HEK293 (cell line): ENCODE results near the gene TRAF7.

Experiments
- CTCF ChIA-PET: fragments of 350-600 bp; formaldehyde crosslinking; extraction: SDS; loops from one replicate; lab custom pipeline; 2021; ENCODE audit warnings: antibody characterized with exemption; lab: Yijun Ruan, JAX
- POLR2A ChIA-PET: fragments of 300-600 bp; formaldehyde crosslinking; extraction: SDS; loops from one replicate; lab custom pipeline; 2020; ENCODE audit warnings: antibody characterized with exemption, inconsistent platforms; lab: Yijun Ruan, JAX
- H3K27ac ChIP-seq: fragments of 200-500 bp; sonication (Bioruptor generic); 2 replicates; pipeline ENCODE4 v1.5.1; 2014; ENCODE audit warnings: low read depth, low read length, control low read depth, inconsistent platforms; ENCODE audit errors: extremely low read depth
- H3K36me3 ChIP-seq, 2 experiments: fragments of 200-500 bp in 1 of 2; sonication (Bioruptor generic) in 1 of 2; 1 replicate in 1 of 2; 2 replicates in 1 of 2; pipeline ENCODE4 v1.5.1; 2014 to 2017; ENCODE audit warnings: inconsistent platforms in 2 of 2, low read length in 2 of 2; ENCODE audit not compliant: control insufficient read depth in 2 of 2, insufficient read depth in 1 of 2
- H3K4me1 ChIP-seq: fragments of 200-500 bp; sonication (Bioruptor generic); 2 replicates; pipeline ENCODE4 v1.5.1; 2014; ENCODE audit warnings: mild to moderate bottlenecking, low read length, inconsistent platforms; ENCODE audit not compliant: control insufficient read depth, insufficient read depth
- H3K4me3 ChIP-seq: 2 replicates; pipeline ENCODE4 v1.5.1; 2011; ENCODE audit warnings: low read depth, mild to moderate bottlenecking, control low read depth, low read length, moderate library complexity
- H3K9me3 ChIP-seq: fragments of 200-500 bp; sonication (Bioruptor generic); 2 replicates; pipeline ENCODE4 v1.5.1; 2014; ENCODE audit warnings: low read depth, low read length, inconsistent platforms; ENCODE audit not compliant: control insufficient read depth, insufficient read depth
- BCL11B ChIP-seq: fragments of 450-650 bp; formaldehyde crosslinking; IDR thresholded peaks from 2 replicates; pipeline ENCODE4 v1.5.1; 2016; ENCODE audit warnings: low read depth, missing biosample characterization, missing genetic modification characterization
- EGR2 ChIP-seq: fragments of 450-650 bp; formaldehyde crosslinking; IDR thresholded peaks from 2 replicates; pipeline ENCODE4 v1.5.1; 2016; ENCODE audit warnings: low read depth, missing biosample characterization, missing genetic modification characterization
- ELK4 ChIP-seq: IDR thresholded peaks from 2 replicates; pipeline ENCODE4 v1.6.1; 2011; ENCODE audit warnings: mild to moderate bottlenecking, low read depth, low read length, borderline replicate concordance
- FEZF1 ChIP-seq: fragments of 450-650 bp; formaldehyde crosslinking; IDR thresholded peaks from 2 replicates; pipeline ENCODE4 v1.5.1; 2016; ENCODE audit warnings: missing biosample characterization, missing genetic modification characterization
- HIC1 ChIP-seq: fragments of 450-650 bp; formaldehyde crosslinking; IDR thresholded peaks from 2 replicates; pipeline ENCODE4 v1.5.1; 2016; ENCODE audit warnings: missing biosample characterization, missing genetic modification characterization
- HOXC10 ChIP-seq: sonication (generic); formaldehyde crosslinking; IDR thresholded peaks from 2 replicates; pipeline ENCODE4 v1.8.1; 2023; ENCODE audit warnings: mild to moderate bottlenecking, missing genetic modification reagents
- IKZF3 ChIP-seq: fragments of 450-650 bp; IDR thresholded peaks from 2 replicates; pipeline ENCODE4 v1.5.0; 2018; ENCODE audit warnings: missing biosample characterization, mild to moderate bottlenecking, missing genetic modification characterization, moderate library complexity
- KLF7 ChIP-seq: fragments of 450-650 bp; formaldehyde crosslinking; IDR thresholded peaks from 2 replicates; pipeline ENCODE4 v1.5.1; 2016; ENCODE audit warnings: missing biosample characterization, missing genetic modification characterization, borderline replicate concordance
- SCRT2 ChIP-seq: fragments of 450-650 bp; formaldehyde crosslinking; IDR thresholded peaks from 2 replicates; pipeline ENCODE4 v1.5.1; 2016; ENCODE audit warnings: missing biosample characterization, missing genetic modification characterization
- TCF7L2 ChIP-seq: IDR thresholded peaks from 2 replicates; pipeline ENCODE4 v1.6.1; 2011; ENCODE audit warnings: low read depth, mild to moderate bottlenecking, inconsistent platforms, low read length, moderate library complexity, borderline replicate concordance
- ZBTB21 ChIP-seq: fragments of 450-650 bp; formaldehyde crosslinking; IDR thresholded peaks from 2 replicates; pipeline ENCODE4 v1.5.1; 2017; ENCODE audit warnings: missing biosample characterization, missing genetic modification characterization
- ZEB2 ChIP-seq: fragments of 450-650 bp; formaldehyde crosslinking; IDR thresholded peaks from 2 replicates; pipeline ENCODE4 v1.5.1; 2016; ENCODE audit warnings: missing biosample characterization, missing genetic modification characterization
- ZFHX2 ChIP-seq: fragments of 450-650 bp; formaldehyde crosslinking; conservative IDR thresholded peaks from 2 replicates; pipeline ENCODE4 v1.5.1; 2016; ENCODE audit warnings: missing biosample characterization, missing genetic modification characterization
- ZNF133 ChIP-seq: fragments of 450-650 bp; formaldehyde crosslinking; IDR thresholded peaks from 2 replicates; pipeline ENCODE4 v1.5.1; 2016; ENCODE audit warnings: missing biosample characterization, missing genetic modification characterization
- ZNF510 ChIP-seq: fragments of 450-650 bp; formaldehyde crosslinking; IDR thresholded peaks from 2 replicates; pipeline ENCODE4 v1.5.1; 2018; ENCODE audit warnings: mild to moderate bottlenecking, missing genetic modification characterization, missing biosample characterization; ENCODE audit not compliant: insufficient replicate concordance
- ZNF600 ChIP-seq: fragments of 450-650 bp; formaldehyde crosslinking; IDR thresholded peaks from 2 replicates; pipeline ENCODE4 v1.5.1; 2016; ENCODE audit warnings: missing biosample characterization, missing genetic modification characterization
- ZNF621 ChIP-seq: fragments of 450-650 bp; formaldehyde crosslinking; IDR thresholded peaks from 2 replicates; pipeline ENCODE4 v1.5.1; 2017; ENCODE audit warnings: missing biosample characterization, missing genetic modification characterization
- ZNF670 ChIP-seq: fragments of 450-650 bp; formaldehyde crosslinking; IDR thresholded peaks from 2 replicates; pipeline ENCODE4 v1.5.1; 2016; ENCODE audit warnings: missing biosample characterization, missing genetic modification characterization, low read depth
- ZNF777 ChIP-seq: fragments of 450-650 bp; formaldehyde crosslinking; IDR thresholded peaks from 2 replicates; pipeline ENCODE4 v1.5.1; 2017; ENCODE audit warnings: missing biosample characterization, missing genetic modification characterization, borderline replicate concordance
- ZNF843 ChIP-seq: fragments of 450-650 bp; formaldehyde crosslinking; IDR thresholded peaks from 2 replicates; pipeline ENCODE4 v1.5.1; 2016; ENCODE audit warnings: missing biosample characterization, missing genetic modification characterization
- TF ChIP-seq, protein P1 (sequence below): fragments of 450-650 bp; formaldehyde crosslinking; IDR thresholded peaks from 2 replicates; pipeline ENCODE4 v1.5.1; 2016; ENCODE audit warnings: missing biosample characterization, missing genetic modification characterization
- TF ChIP-seq, protein P2 (sequence below): sonication (generic); formaldehyde crosslinking; IDR thresholded peaks from 2 replicates; pipeline ENCODE4 v1.8.1; 2022; ENCODE audit warnings: mild to moderate bottlenecking, moderate library complexity, missing genetic modification reagents
- TF ChIP-seq, protein P3 (sequence below): fragments of 450-650 bp; formaldehyde crosslinking; IDR thresholded peaks from 2 replicates; pipeline ENCODE4 v1.5.1; 2016; ENCODE audit warnings: missing biosample characterization, missing genetic modification characterization
- TF ChIP-seq, protein P4 (sequence below): fragments of 450-650 bp; formaldehyde crosslinking; IDR thresholded peaks from 2 replicates; pipeline ENCODE4 v1.5.1; 2016; ENCODE audit warnings: missing biosample characterization, missing genetic modification characterization, low read depth

Gene TRAF7

DNA sequence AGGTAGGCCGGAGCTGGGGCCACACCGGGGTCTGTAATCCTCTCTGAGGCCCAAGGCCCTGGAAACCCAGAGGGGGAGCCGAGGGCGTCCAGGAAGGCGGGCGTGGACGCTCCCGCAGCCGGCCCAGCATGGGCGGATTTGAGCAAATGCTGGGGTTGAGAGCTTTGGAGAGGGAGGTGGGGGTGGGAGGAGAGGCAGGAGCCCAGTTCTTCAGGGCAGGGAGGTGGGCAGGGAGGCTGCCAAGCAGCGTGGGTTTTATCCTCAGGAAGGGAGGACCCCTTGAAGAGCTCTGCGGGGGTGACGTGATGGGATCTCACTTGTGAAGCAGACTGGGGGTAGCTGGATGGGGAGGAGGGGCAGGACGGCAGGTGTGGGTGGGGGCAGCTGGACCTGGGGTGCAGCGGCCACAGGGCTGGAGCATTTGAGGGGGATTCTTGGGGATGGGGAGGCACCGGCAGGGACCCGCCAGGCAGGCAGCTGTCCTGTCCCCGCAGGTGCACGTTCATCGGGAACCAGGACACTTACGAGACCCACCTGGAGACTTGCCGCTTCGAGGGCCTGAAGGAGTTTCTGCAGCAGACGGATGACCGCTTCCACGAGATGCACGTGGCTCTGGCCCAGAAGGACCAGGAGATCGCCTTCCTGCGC is 17.2 kb downstream of the TRAF7 start:
- Histone ChIP-seq H3K27ac (no peak overlapping the region), H3K36me3 (peaks cover 0 to 63% of the 10 kb centered on the region in 2 experiments; a peak in 2 of 3 replicates), H3K4me3 (no peak overlapping the region), H3K4me1 (no peaks in the 10 kb centered on the region), H3K9me3 (no peaks in the 10 kb centered on the region)
- peak; percentile 90 for TF ChIP-seq EGR2 (tag by site-specific recombination)
- TF ChIP-seq IKZF3 (tag by site-specific recombination), result no peak
- TF ChIP-seq ZEB2 (tag by site-specific recombination), result no peak
- no peak for TF ChIP-seq ZNF843 (tag by site-specific recombination)
- TF ChIP-seq, protein P1, sequence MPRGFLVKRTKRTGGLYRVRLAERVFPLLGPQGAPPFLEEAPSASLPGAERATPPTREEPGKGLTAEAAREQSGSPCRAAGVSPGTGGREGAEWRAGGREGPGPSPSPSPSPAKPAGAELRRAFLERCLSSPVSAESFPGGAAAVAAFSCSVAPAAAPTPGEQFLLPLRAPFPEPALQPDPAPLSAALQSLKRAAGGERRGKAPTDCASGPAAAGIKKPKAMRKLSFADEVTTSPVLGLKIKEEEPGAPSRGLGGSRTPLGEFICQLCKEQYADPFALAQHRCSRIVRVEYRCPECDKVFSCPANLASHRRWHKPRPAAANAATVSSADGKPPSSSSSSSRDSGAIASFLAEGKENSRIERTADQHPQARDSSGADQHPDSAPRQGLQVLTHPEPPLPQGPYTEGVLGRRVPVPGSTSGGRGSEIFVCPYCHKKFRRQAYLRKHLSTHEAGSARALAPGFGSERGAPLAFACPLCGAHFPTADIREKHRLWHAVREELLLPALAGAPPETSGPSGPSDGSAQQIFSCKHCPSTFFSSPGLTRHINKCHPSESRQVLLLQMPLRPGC (tag by site-specific recombination), result no peak
- peak; percentile 86 for TF ChIP-seq ZFHX2 (tag by site-specific recombination)
- TF ChIP-seq, protein P2, sequence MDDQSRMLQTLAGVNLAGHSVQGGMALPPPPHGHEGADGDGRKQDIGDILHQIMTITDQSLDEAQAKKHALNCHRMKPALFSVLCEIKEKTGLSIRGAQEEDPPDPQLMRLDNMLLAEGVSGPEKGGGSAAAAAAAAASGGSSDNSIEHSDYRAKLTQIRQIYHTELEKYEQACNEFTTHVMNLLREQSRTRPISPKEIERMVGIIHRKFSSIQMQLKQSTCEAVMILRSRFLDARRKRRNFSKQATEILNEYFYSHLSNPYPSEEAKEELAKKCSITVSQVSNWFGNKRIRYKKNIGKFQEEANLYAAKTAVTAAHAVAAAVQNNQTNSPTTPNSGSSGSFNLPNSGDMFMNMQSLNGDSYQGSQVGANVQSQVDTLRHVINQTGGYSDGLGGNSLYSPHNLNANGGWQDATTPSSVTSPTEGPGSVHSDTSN (CRISPR knock-in tag), result no peak
- no peak for TF ChIP-seq ZNF621 (tag by site-specific recombination)
- TF ChIP-seq ELK4, result no peak
- TF ChIP-seq ZNF510 (tag by site-specific recombination), result no peak
- no peak for TF ChIP-seq TCF7L2
- 0 out of 2 replicates have a peak, but pooled peaks have one; percentile 12 for TF ChIP-seq HIC1 (tag by site-specific recombination)
- POLR2A ChIA-PET, result interaction anchor here (0.6 to 3.2 kb wide), 6 partner anchors 11 to 277 kb away, joined by 3 to 18 read pairs (median 4); partner anchors contain the start of genes PGP and TRAF7
- CTCF ChIA-PET, result no interaction called here

- Histone ChIP-seq H3K27ac (no peak overlapping the region), H3K36me3 (peaks cover 0 to 62% of the 10 kb centered on the region in 2 experiments; a peak in 2 of 3 replicates), H3K4me3 (no peak overlapping the region), H3K4me1 (no peaks in the 10 kb centered on the region), H3K9me3 (no peaks in the 10 kb centered on the region)
- CTCF ChIA-PET, result no interaction called here
- POLR2A ChIA-PET, result interaction anchor here (0.6 to 3.2 kb wide), 5 partner anchors 11 to 240 kb away, joined by 3 to 18 read pairs (median 5); partner anchors contain the start of genes PGP and TRAF7
- no peak for TF ChIP-seq ZNF600
- no peak for TF ChIP-seq BCL11B
- TF ChIP-seq KLF7, result no peak
- no peak for TF ChIP-seq ZNF670 (tag by site-specific recombination)
- TF ChIP-seq HOXC10 (CRISPR knock-in tag), result no peak
- no peak for TF ChIP-seq ZNF777 (tag by site-specific recombination)
- TF ChIP-seq SCRT2, result no peak
- TF ChIP-seq, protein P3, sequence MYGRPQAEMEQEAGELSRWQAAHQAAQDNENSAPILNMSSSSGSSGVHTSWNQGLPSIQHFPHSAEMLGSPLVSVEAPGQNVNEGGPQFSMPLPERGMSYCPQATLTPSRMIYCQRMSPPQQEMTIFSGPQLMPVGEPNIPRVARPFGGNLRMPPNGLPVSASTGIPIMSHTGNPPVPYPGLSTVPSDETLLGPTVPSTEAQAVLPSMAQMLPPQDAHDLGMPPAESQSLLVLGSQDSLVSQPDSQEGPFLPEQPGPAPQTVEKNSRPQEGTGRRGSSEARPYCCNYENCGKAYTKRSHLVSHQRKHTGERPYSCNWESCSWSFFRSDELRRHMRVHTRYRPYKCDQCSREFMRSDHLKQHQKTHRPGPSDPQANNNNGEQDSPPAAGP (tag by site-specific recombination), result no peak
- TF ChIP-seq, protein P4, sequence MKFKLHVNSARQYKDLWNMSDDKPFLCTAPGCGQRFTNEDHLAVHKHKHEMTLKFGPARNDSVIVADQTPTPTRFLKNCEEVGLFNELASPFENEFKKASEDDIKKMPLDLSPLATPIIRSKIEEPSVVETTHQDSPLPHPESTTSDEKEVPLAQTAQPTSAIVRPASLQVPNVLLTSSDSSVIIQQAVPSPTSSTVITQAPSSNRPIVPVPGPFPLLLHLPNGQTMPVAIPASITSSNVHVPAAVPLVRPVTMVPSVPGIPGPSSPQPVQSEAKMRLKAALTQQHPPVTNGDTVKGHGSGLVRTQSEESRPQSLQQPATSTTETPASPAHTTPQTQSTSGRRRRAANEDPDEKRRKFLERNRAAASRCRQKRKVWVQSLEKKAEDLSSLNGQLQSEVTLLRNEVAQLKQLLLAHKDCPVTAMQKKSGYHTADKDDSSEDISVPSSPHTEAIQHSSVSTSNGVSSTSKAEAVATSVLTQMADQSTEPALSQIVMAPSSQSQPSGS (tag by site-specific recombination), result no peak
- no peak for TF ChIP-seq ZBTB21 (tag by site-specific recombination)
- TF ChIP-seq ZNF133 (tag by site-specific recombination), result no peak
- TF ChIP-seq FEZF1, result no peak
Measured at GRCh38 chr16:2173366-2173765, 17.8 kb downstream of the TRAF7 start.
